RCC 7860 (cell line): ENCODE data around the gene DLX2.
"Not testable (repeated sequence)": the region's sequence is repeated elsewhere in the genome, so short reads cannot be mapped to it uniquely, and the experiment has no call there.

Source experiments
- DNase-seq: peaks from one replicate; pipeline ENCODE4 v3.0.0-alpha.2; 2015; ENCODE audit warnings: low spot score
- FAIRE-seq: peaks from 2 replicates; lab custom pipeline; 2012; peaks lifted over from hg19 to GRCh38; lab: Jason Lieb, UNC

DLX2 gene

GRCh38 chr2:172062402-172063004, 40.2 kb downstream of the DLX2 start:
- FAIRE-seq (no peak), DNase-seq (no peak)

DNA sequence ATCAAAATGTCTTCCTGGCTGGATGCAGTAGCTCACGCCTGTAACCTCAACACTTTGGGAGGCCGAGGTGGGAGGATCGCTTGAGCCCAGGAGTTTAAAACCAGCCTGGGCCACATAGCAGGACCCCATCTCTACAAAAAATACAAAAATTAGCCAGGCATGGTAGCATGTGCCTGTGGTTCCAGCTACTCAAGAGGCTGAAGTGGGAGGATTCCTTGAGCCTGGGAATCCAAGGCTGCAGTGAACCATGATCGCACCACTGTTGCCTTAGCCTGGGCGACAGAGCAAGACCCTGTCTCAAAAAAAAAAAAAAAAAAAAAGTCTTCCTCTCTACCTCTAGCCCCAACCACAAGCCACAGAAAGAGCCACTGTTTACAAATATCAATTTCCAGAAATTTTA, 42.6 kb downstream of the DLX2 start:
- not testable (repeated sequence) for FAIRE-seq, DNase-seq

DNA sequence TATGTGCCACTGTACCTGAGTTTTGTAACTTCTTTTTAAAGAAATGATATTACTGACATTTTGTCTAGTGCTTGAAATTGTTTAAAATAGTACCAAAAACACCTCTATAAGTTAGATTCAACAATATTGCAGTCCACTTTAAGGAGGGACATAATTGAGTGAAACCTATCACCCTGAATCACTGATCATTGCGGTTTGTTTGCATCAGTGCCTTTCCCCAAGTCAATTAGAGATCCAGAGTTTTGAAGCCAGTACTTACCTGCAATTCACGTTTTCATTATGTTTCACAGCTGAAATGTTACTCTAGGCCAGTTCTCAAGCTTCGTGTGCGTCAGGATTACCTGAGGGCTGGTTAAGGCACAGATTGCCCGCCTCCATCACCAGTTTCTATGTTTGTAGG, 44.0 kb downstream of the DLX2 start:
- DNase-seq (no peak), FAIRE-seq (no peak)

DNA sequence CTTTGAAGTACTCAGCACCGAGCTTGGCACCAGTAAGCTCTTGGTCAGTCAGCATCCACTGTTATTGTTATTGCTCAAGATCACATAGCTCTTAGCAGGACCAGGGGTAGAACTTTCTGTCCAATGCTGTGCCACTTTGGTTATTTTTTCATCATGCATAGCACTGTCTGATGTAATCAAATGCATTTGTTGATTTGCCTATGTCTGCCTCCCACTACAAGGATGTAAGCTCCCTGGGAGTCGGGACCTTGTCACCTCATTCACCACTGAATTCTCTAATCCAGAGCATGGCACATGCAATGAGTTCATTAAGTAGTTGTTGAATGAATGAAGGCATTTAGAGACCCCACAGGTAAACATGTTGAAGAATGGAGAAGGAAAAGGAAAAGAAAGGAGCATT, 46.4 kb downstream of the DLX2 start:
- FAIRE-seq (no peak), DNase-seq (no peak)

GRCh38 chr2:172053486-172053885, 49.2 kb downstream of the DLX2 start:
- DNase-seq, result no peak
- no peak for FAIRE-seq

DNA sequence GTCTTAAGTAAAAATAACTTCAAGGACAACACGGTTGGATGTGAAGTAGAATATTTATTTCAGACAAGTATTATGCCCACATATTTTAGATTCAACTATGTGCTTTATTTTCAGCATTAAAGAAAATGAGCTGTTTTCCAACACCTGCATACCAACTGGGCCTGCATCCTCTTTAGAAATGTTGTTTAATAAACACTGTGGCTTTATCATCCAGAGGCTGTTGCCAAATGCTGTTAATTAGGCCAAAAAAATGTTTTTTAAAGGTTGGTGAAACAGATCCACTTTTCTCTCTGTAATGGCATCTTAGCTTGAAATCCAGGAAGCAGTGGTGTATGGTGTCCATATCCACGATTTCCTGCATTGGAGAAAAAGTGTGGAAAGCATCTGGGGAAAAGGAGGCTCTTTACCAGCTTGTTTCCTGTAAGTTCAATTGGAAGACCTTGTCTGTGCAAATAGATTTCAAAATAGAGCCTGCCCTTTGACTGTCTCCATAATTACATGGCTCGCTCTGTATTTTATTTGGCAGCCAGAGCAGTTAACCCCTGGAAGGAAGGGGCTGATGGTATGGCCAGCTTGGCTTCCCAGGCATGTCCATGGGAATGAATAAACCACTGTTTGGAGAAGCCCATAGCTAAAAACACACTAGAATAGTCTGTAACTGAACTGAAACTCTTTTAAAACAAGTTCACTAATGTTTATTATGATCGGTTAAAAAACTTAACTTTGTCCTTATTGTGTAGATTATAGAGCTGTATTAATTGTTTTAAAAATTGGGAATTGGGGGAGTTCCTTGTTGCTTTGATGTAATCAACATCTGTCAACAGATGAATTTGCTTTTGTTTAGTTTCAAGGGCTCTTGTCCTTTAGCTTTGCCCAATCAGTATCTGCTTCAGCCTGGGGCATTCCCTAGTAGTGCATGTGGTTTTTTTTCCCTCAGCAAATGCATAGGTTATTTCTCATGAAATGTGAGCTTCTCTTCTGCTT, 50.4 kb downstream of the DLX2 start:
- DNase-seq (no peak), FAIRE-seq (no peak)

GRCh38 chr2:172050479-172051125, 52.1 kb downstream of the DLX2 start:
- no peak for FAIRE-seq
- DNase-seq, result no peak

- FAIRE-seq (no peak), DNase-seq (no peak)
These were observed 53.1 kb downstream of the DLX2 start for GRCh38 chr2:172049567-172050120.
